CD4-positive, alpha-beta T cell treated with Interleukin-17A for 1 hour (primary cell): ENCODE results near the gene SPRR2B.
"Not testable (repeated sequence)": the region's sequence is repeated elsewhere in the genome, so short reads cannot be mapped to it uniquely, and the experiment has no call there.

Source experiments
- DNase-seq: peaks from one replicate; pipeline ENCODE4 v3.0.0-alpha.2; 2020

The SPRR2B gene

GRCh38 chr1:153071511-153071910 is at the start of gene SPRR2B:
SPRR2B (minus strand) TSS chr1:153071611; CDS start chr1:153070839, 772 bp downstream.
- DNase-seq, result no peak

- DNase-seq, result no peak
Observed at GRCh38 chr1:153120945-153121344, 49.5 kb upstream of the SPRR2B start.

GRCh38 chr1:153119491-153119971 is 48.1 kb upstream of the SPRR2B start:
- no peak for DNase-seq

GRCh38 chr1:153115264-153115663 is 43.9 kb upstream of the SPRR2B start:
- not testable (repeated sequence) for DNase-seq

DNA sequence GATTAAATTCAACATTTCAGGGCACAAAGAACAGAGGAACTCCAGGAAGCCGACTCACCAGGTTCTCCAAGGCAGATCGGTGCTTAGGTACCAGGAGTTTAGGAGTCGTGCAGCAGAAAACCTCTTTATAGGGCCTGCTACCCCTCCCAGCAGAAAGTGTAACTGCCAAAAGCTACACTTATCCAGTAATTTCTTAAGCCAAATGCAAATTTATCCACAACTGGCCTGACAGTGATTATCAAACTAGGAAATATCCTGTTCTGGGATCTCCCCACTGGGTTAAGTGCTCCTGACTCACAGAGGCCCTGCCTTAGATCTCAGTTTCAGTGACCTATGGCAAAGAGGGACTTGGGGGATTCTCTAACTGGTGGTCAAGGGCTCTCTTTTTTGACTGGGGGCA is 42.0 kb upstream of the SPRR2B start, which contains the start of gene SPRR2F:
Gene SPRR2F (minus strand): TSS at position 101 of the 400 bp plus-strand sequence. CDS start 783 bp downstream, outside the sequence.
- no peak for DNase-seq

- DNase-seq, result not testable (repeated sequence)
Observed at GRCh38 chr1:153112454-153112853, 41.0 kb upstream of the SPRR2B start.

DNA sequence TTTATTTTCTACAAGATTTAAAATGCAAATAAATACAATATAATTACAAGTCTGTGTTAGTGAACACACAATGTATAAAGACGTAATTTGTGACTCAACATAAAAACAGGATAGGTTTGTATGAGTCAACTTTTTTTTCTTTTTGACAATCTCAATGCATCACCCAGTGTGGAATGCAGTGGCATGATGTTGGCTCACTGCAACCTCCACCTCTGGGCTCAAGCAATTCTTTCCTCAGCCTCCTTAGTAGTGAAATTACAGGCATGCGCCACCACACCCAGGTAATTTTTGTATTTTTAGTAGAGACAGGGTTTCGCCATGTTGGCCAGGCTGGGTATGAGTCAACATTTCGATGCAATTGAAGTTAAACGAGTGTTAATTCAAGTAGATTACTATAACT is 28.8 kb upstream of the SPRR2B start:
- no peak for DNase-seq

DNA sequence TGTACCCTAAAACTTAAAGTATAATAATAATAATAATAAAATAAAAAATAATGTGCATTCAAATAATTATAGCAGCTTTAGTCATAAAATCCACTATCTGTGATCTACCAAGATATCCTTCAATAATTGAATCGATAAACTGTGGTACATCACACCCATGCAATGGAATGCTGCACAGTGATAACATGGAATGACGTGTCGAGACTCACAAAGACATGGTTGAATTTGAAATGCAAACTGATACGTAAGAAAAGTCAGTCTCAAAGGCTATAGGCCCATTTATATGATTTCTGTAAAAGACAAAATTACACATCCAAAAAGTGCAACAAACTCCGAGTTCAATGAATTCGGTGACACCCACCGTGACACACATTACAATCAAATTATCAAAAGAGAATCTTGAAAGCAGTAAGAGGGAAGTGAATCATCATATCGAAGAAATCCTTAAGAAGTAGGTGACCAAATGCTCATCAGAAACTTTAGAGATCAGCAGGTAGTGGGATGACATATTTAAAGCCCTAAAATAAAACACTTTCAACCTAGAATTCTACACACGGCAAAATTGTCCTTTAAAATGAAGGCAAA is 28.1 kb upstream of the SPRR2B start:
- DNase-seq, result no peak

- no peak for DNase-seq
Observed at GRCh38 chr1:153095764-153096163, 24.4 kb upstream of the SPRR2B start.

GRCh38 chr1:153094426-153094825 is 23.0 kb upstream of the SPRR2B start, which contains the start of gene SPRR2E:
SPRR2E (minus strand) TSS chr1:153094526; CDS start chr1:153093751, 775 bp downstream.
- no peak for DNase-seq

- DNase-seq, result no peak
Observed at GRCh38 chr1:153087652-153088051, 16.2 kb upstream of the SPRR2B start.

DNA sequence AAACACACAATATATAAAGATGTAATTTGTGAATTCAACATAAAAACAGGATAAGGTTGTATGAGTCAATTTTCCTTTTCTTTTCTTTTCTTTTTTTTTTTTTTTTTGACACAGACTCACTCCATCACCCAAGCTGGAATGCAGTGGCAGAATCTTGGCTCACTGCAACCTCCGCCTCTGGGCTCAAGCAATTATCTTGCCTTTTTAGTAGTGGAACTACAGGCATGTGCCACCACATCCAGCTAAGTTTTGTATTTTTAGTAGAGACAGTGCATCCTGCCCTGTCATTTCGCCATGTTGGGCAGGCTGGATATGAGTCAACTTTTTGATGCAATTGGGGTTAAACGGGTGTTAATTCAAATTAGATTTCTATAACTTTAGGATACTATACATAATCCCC is 10.3 kb upstream of the SPRR2B start:
- no peak for DNase-seq

DNA sequence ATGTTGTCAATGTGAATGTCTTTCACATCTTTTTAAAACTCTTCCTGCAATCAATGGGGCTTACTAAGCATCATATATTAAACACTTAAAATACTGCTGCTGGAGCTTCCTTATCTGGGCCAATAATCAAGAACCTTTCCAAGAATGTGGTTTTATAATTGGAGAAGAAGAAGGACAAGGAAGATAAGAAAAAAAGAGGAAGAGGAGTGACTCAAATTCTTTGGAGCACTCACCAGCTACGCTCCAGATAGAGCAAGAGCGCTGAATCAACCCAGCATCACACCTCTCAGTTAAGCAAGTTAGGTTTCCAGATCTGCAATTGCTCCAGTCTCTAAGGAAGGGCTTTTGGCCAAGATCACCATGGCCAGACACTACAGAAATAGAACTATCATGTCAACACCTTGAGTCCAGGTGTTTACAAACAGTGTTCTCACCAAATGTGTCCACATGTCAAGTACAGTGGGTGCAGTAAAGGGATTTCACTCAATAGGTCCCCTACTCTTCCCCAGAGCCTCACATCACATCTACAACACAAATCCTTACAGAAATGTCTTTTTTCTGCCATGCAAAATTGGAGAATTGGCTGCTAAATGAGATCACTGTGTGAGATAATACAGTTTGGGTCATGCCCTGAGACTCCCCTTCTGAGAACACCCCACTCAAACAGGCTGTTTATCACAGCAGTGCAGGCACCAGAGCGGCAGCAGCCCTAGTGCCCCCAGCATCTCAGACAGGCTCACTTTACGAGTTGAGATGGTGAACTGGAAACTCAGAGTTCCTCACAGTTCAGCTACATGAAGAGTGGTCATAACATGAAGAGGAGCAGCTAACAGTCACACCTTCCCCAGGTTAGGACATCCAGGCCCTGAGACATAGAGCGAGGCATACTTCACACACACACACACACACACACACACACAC is 1.7 kb upstream of the SPRR2B start:
- no peak for DNase-seq

DNA sequence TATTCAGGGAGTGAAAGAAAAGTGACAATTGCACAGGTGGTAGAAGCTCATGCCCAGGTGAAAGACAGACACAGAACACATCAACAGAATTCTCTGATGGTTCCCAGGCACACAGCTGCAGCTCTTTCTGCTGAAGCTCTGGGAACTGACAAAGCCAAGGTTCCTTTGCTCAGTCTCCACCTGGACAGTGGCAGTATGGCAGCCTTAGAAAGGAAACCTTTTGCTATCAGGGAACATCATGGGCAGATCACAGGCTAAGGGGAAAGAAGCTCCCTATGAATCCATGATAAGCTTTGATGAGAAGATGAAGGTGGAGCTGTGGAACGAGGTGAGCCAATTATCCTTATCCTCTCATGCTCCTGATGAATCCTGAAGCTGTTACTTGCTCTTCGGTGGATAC is 1.2 kb downstream of the SPRR2B start:
- DNase-seq, result no peak

- no peak for DNase-seq
Observed at GRCh38 chr1:153058826-153059784, 12.3 kb downstream of the SPRR2B start.

DNA sequence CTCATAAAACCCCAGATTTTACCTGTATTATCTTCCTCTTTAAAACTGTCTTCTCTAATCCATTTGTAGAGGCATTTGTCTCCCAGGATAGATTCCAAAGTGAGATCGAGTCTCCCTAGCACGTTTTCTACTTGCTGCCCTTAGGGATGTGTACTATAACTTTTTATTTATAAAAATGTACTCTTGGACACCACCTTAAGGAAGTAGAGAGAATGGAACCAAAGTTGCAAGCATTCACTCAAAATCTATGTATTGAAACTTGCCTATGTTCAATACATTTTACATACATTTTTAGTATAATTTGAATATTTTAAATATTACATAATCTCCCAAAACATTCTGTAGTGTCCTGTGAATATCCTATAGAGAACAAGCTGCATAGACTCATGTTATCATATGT is 13.3 kb downstream of the SPRR2B start:
- DNase-seq, result no peak

DNA sequence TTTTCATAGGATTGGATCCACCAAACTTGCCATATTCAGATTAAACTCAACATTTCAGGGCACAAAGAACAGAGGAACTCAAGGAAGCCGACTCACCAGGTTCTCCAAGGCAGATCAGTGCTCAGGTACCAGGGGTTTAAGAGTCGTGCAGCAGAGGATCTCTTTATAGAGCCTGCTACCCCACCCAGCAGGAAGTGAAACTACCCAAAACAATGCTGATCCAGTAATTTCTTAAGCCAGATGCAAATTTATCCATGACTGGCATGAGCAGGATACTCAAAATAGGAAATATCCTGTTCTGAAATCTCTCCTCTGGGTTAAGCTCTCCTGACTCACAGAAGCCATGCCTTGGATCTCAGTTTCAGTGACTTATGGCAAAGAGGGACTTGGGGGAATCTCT is 14.0 kb downstream of the SPRR2B start, which contains the start of gene SPRR2A:
Gene SPRR2A (minus strand): TSS at position 138 of the 400 bp plus-strand sequence. CDS start 777 bp downstream, outside the sequence.
- DNase-seq, result no peak

DNA sequence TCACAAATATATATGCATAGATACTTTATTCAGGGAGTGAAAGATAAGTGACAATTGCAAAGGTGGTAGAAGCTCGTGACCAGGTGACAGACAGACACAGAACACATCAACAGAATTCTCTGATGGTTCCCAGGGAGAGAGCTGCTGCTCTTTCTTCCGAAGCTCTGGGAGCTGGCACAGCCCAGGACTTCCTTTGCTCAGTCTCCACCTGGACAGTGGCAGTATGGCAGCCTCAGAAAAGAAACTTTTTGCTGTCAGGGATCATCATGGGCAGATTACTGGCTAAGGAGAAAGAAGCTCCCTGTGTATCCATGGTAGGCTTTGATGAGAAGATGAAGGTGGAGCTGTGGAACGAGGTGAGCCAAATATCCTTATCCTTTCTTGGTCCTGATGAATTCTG is 15.3 kb downstream of the SPRR2B start:
- not testable (repeated sequence) for DNase-seq

- no peak for DNase-seq
Observed at GRCh38 chr1:153049211-153049610, 22.2 kb downstream of the SPRR2B start.

DNA sequence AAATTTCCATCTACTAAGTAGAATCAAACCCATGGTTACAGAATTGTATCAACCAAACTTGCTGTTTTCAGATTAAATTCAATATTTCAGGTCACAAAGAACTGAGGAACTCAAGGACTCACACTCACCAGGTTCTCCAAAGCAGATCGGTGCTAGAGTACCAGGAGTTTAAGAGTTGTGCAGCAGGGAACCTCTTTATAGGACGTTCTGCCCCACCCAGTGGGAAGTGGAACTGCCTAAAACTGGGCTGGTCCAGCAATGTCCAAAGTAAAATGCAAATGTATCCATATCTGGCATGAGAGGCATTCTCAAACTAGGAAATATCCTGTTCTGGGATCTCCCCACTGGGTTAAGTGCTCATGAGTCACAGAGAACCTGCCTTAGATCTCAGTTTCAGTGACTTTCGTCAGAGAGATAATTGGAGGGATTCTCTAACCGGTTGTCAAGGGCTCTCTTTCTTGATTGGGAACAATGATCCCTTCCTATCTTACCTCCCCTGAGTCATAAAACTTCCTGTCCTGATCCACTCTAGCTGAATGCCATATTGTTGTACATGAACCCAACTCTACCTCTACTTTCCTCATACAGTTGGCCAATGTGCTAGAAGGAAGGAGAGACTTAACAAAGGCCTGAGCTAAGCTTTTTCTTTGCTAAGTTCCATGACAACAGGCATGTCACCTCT is 30.3 kb downstream of the SPRR2B start, which contains the start of gene SPRR2D:
Gene SPRR2D (minus strand): TSS at position 171 of the 682 bp plus-strand sequence. CDS start 774 bp downstream, outside the sequence.
- no peak for DNase-seq

DNA sequence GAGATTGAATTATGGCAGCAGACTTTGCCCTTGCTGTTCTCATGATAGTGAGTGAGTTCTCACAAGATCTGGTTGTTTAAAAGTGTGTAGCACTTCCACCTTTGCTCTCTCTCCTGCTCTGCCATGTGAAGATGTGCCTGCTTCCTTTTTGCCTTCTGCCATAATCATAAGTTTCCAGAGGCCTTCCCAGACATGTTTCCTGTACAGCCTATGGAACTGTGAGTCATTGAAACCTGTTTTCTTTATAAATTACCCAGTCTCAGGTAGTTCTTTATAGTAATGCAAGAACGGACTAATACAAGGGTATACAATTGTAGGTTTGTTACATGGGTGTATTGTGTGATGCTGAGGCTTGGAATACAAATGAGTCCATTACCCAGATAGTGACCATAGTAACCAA is 36.2 kb downstream of the SPRR2B start:
- no peak for DNase-seq
